Measurements from ENCODE around the gene PICALM. TPM values are rescaled to one million over a fixed set of nuclear protein-coding genes. Genes with fewer than 3 reads are reported as not detected.

Gene PICALM
- total and polyA plus RNA-seq, 2 of the 8 experiments (the other 6 are each of a cell fraction or from before 2014, with no cell fraction given) = 69.4 to 71.3 TPM

GRCh38 chr11:86040919-86041850 is 27.7 kb downstream of the PICALM start:
- Histone ChIP-seq H3K9ac (replicated peaks in 1 of 4; ENCODE audit: extremely low read depth in 1 of 4, low read depth in 3 of 4, low read length in 3 of 4) (no peak overlapping the region), H4K8ac (ENCODE audit: extremely low read depth, insufficient read depth, low read length) (no peak overlapping the region), H3K36me3 (ENCODE audit: control insufficient read depth in 2 of 4, insufficient read depth in 4 of 4, low read length in 3 of 4) (no peaks in the 10 kb centered on the region), H3K23me2 (ENCODE audit: low read depth, low read length) (no peaks in the 10 kb centered on the region), H3K4me2 (ENCODE audit: insufficient read depth in 1 of 2, low read depth in 2 of 2, low read length in 2 of 2) (no peak overlapping the region), H3K9me3 (ENCODE audit: insufficient read depth in 2 of 2, low read depth in 1 of 2, low read length in 1 of 2) (no peaks in the 10 kb centered on the region), H3K27me3 (replicated peaks in 1 of 4; ENCODE audit: control insufficient read depth in 3 of 4, extremely low read depth in 1 of 4, insufficient read depth in 3 of 4, low read length in 3 of 4) (no peaks in the 10 kb centered on the region), H3K18ac (ENCODE audit: extremely low read depth, low read length) (no peak overlapping the region), H3K56ac (replicated peaks; ENCODE audit: insufficient read length, low read depth, low read length) (no peak overlapping the region), H2BK120ac (replicated peaks; ENCODE audit: low read depth, low read length) (no peak overlapping the region), H3K4me1 (replicated peaks in 1 of 4; ENCODE audit: control insufficient read depth in 3 of 4, insufficient read depth in 4 of 4, low read length in 3 of 4) (peaks cover 0 to 4% (median 0%) of the 10 kb centered on the region in 4 experiments; a peak in 1 of 7 replicates), H3K79me2 (ENCODE audit: control insufficient read depth in 1 of 2, insufficient read depth in 2 of 2, low read length in 2 of 2) (peaks cover 0 to 84% of the 10 kb centered on the region in 2 experiments; a peak in 2 of 4 replicates), H4K5ac (ENCODE audit: insufficient read length, low read depth, low read length) (no peak overlapping the region), H2AFZ (ENCODE audit: low read length) (no peak overlapping the region), H2BK5ac (ENCODE audit: low read depth, low read length) (no peak overlapping the region), H4K91ac (replicated peaks; ENCODE audit: insufficient read length, low read length) (no peak overlapping the region), H3K27ac (ENCODE audit: low read depth, low read length) (no peak overlapping the region), H3K4me3 (ENCODE audit: extremely low read depth in 1 of 4, insufficient read depth in 2 of 4, low read depth in 3 of 4, low read length in 4 of 4) (no peak overlapping the region), H2BK12ac (ENCODE audit: low read depth, low read length) (no peak overlapping the region), H2AK5ac (ENCODE audit: low read depth, low read length) (no peak overlapping the region), H4K20me1 (replicated peaks in 1 of 2; ENCODE audit: control insufficient read depth in 1 of 2, insufficient read depth in 2 of 2, low read length in 2 of 2) (peaks cover 4% of the 10 kb centered on the region in 2 experiments), H2BK20ac (ENCODE audit: low read length) (no peak overlapping the region), H3K79me1 (ENCODE audit: low read depth, low read length) (no peaks in the 10 kb centered on the region; the same call in 1 of the 2 replicates), H3K14ac (ENCODE audit: insufficient read length) (no peak overlapping the region), H3K23ac (ENCODE audit: insufficient read length) (no peak overlapping the region), H2BK15ac (ENCODE audit: low read length) (no peak overlapping the region), H3K4ac (replicated peaks; ENCODE audit: insufficient read length, low read depth, low read length) (no peak overlapping the region)
- CTCF ChIA-PET (ENCODE audit: partially characterized antibody) = interaction anchor here (0.5 to 3.4 kb wide), 30 partner anchors 9 to 646 kb away, joined by 3 to 26 read pairs (median 4); no protein-coding TSS in a partner anchor
- FAIRE-seq (no peak), DNase-seq (ENCODE audit: low read depth in 1 of 2, low spot score in 2 of 2) (no peak)
- 91% methylated on average over 2 of the region's 2 CpGs; no CpG with 5 or more reads in 1 of the 2 experiments for WGBS, 2 experiments (ENCODE audit: extremely low coverage in 1 of 2, insufficient coverage in 1 of 2, insufficient read length in 1 of 2, insufficient replicate concordance in 2 of 2, low coverage in 1 of 2, low lambda C conversion rate in 2 of 2, missing lambda C conversion rate in 1 of 2)
- no peak for TF ChIP-seq HDAC2 (IDR thresholded peaks at IDR 0.05; ENCODE audit: borderline replicate concordance in 1 of 2, low read depth in 2 of 2, low read length in 2 of 2)
- TF ChIP-seq CBX5 (IDR thresholded peaks at IDR 0.05; ENCODE audit: low read depth, low read length) = no peak
- no peak for TF ChIP-seq TCF12 (IDR thresholded peaks at IDR 0.05; ENCODE audit: low read depth, low read length)
- TF ChIP-seq GTF2F1 (IDR thresholded peaks at IDR 0.05; ENCODE audit: borderline replicate concordance, low read depth, low read length) = no peak
- no peak for TF ChIP-seq ATF2 (IDR thresholded peaks at IDR 0.05; ENCODE audit: low read length)
- TF ChIP-seq SRF (IDR thresholded peaks at IDR 0.05; ENCODE audit: low read depth, low read length) = no peak
- TF ChIP-seq SIX5 (IDR thresholded peaks at IDR 0.05; ENCODE audit: low read depth, low read length) = no peak
- POLR2A ChIA-PET (ENCODE audit: partially characterized antibody) = no interaction called here

Data from H1 (cell line).